Measurements from ENCODE around the gene CMPK1.

Gene CMPK1

GRCh38 chr1:47323599-47324031 is 10.0 kb upstream of the CMPK1 start:
- H3K4me1 ChIP-seq, result peaks cover 16% of the 10 kb centered on the region
- no peak for TF ChIP-seq Cebpa-rat (IDR thresholded peaks at IDR 0.05)
- H3K36me3 ChIP-seq, result no peaks in the 10 kb centered on the region
- H3K27me3 ChIP-seq, result no peaks in the 10 kb centered on the region
- H3K4me2 ChIP-seq, result no peak overlapping the region
- H3K9ac ChIP-seq, result no peak overlapping the region
- no peak overlapping the region for H3K27ac ChIP-seq
- no peaks in the 10 kb centered on the region for H3K9me3 ChIP-seq
- no peak overlapping the region for H3K4me3 ChIP-seq
- H4K20me1 ChIP-seq, result no peaks in the 10 kb centered on the region

GRCh38 chr1:47324682-47325081 is 8.9 kb upstream of the CMPK1 start:
- Histone ChIP-seq H3K4me3 (no peak overlapping the region), H3K9ac (no peak overlapping the region), H3K4me2 (peak overlapping the region; percentile 30; the same call in 1 of the 2 replicates), H3K9me3 (no peaks in the 10 kb centered on the region), H3K27ac (no peak overlapping the region), H3K4me1 (peaks cover 16% of the 10 kb centered on the region), H4K20me1 (no peaks in the 10 kb centered on the region), H3K36me3 (no peaks in the 10 kb centered on the region), H3K27me3 (no peaks in the 10 kb centered on the region)
- TF ChIP-seq Cebpa-rat (IDR thresholded peaks at IDR 0.05), result no peak

GRCh38 chr1:47325528-47325927 is 8.1 kb upstream of the CMPK1 start:
- H3K36me3 ChIP-seq, result no peaks in the 10 kb centered on the region
- H3K4me2 ChIP-seq, result no peak overlapping the region
- no peak overlapping the region for H3K9ac ChIP-seq
- no peaks in the 10 kb centered on the region for H4K20me1 ChIP-seq
- H3K4me1 ChIP-seq, result peaks cover 16% of the 10 kb centered on the region
- H3K27ac ChIP-seq, result no peak overlapping the region
- no peak for TF ChIP-seq Cebpa-rat (IDR thresholded peaks at IDR 0.05)
- H3K9me3 ChIP-seq, result no peaks in the 10 kb centered on the region
- no peak overlapping the region for H3K4me3 ChIP-seq
- no peaks in the 10 kb centered on the region for H3K27me3 ChIP-seq

GRCh38 chr1:47326271-47326670 is 7.3 kb upstream of the CMPK1 start:
- no peaks in the 10 kb centered on the region for H3K36me3 ChIP-seq
- H3K4me2 ChIP-seq, result no peak overlapping the region
- no peak overlapping the region for H3K9ac ChIP-seq
- no peak overlapping the region for H3K27ac ChIP-seq
- TF ChIP-seq Cebpa-rat (IDR thresholded peaks at IDR 0.05), result no peak
- H4K20me1 ChIP-seq, result no peaks in the 10 kb centered on the region
- H3K4me1 ChIP-seq, result peaks cover 16% of the 10 kb centered on the region
- H3K4me3 ChIP-seq, result no peak overlapping the region
- no peaks in the 10 kb centered on the region for H3K9me3 ChIP-seq
- no peaks in the 10 kb centered on the region for H3K27me3 ChIP-seq

- Histone ChIP-seq H3K27me3 (no peaks in the 10 kb centered on the region), H3K27ac (no peak overlapping the region), H3K4me1 (peaks cover 24% of the 10 kb centered on the region), H3K9me3 (no peaks in the 10 kb centered on the region), H3K9ac (no peak overlapping the region), H4K20me1 (no peaks in the 10 kb centered on the region), H3K4me2 (no peak overlapping the region), H3K4me3 (no peak overlapping the region), H3K36me3 (no peaks in the 10 kb centered on the region)
- no peak for TF ChIP-seq Cebpa-rat (IDR thresholded peaks at IDR 0.05)
Observed at GRCh38 chr1:47328992-47329391, 4.6 kb upstream of the CMPK1 start.

- no peak overlapping the region for H3K4me3 ChIP-seq
- H3K27ac ChIP-seq, result no peak overlapping the region
- no peaks in the 10 kb centered on the region for H3K36me3 ChIP-seq
- H3K27me3 ChIP-seq, result no peaks in the 10 kb centered on the region
- no peak for TF ChIP-seq Cebpa-rat (IDR thresholded peaks at IDR 0.05)
- peaks cover 18% of the 10 kb centered on the region for H3K4me1 ChIP-seq
- no peaks in the 10 kb centered on the region for H3K9me3 ChIP-seq
- H4K20me1 ChIP-seq, result peaks cover 7% of the 10 kb centered on the region
- H3K4me2 ChIP-seq, result no peak overlapping the region
- no peak overlapping the region for H3K9ac ChIP-seq
Observed at GRCh38 chr1:47330212-47330611, 3.4 kb upstream of the CMPK1 start.

GRCh38 chr1:47331875-47332274 is 1.7 kb upstream of the CMPK1 start:
- TF ChIP-seq Cebpa-rat (IDR thresholded peaks at IDR 0.05), result no peak
- no peak overlapping the region for H3K9ac ChIP-seq
- no peaks in the 10 kb centered on the region for H3K27me3 ChIP-seq
- H3K4me2 ChIP-seq, result peak overlapping the region; percentile 90
- H3K36me3 ChIP-seq, result no peaks in the 10 kb centered on the region
- H3K4me1 ChIP-seq, result peaks cover 33% of the 10 kb centered on the region
- no peak overlapping the region for H3K27ac ChIP-seq
- no peaks in the 10 kb centered on the region for H3K9me3 ChIP-seq
- H4K20me1 ChIP-seq, result peaks cover 23% of the 10 kb centered on the region
- no peak overlapping the region for H3K4me3 ChIP-seq

- TF ChIP-seq Cebpa-rat (IDR thresholded peaks at IDR 0.05), result no peak
- peak overlapping the region; percentile 95 for H3K27ac ChIP-seq
- no peaks in the 10 kb centered on the region for H3K9me3 ChIP-seq
- no peaks in the 10 kb centered on the region for H3K36me3 ChIP-seq
- H3K4me3 ChIP-seq, result peak overlapping the region; percentile 93
- peak overlapping the region; percentile 95 for H3K9ac ChIP-seq
- H3K4me2 ChIP-seq, result peak overlapping the region; percentile 90
- H3K27me3 ChIP-seq, result no peaks in the 10 kb centered on the region
- H3K4me1 ChIP-seq, result peaks cover 41% of the 10 kb centered on the region
- peaks cover 34% of the 10 kb centered on the region for H4K20me1 ChIP-seq
Observed at GRCh38 chr1:47332779-47333577, 612 bp upstream of the CMPK1 start.

- Histone ChIP-seq H3K9me3 (no peaks in the 10 kb centered on the region), H3K9ac (peak overlapping the region; percentile 95), H3K36me3 (peaks cover 3% of the 10 kb centered on the region; the same call in 1 of the 2 replicates), H3K4me3 (peak overlapping the region; percentile 93), H4K20me1 (peaks cover 44% of the 10 kb centered on the region), H3K4me1 (peaks cover 44% of the 10 kb centered on the region), H3K4me2 (peak overlapping the region; percentile 91), H3K27ac (peak overlapping the region; percentile 95), H3K27me3 (no peaks in the 10 kb centered on the region)
- no peak for TF ChIP-seq Cebpa-rat (IDR thresholded peaks at IDR 0.05)
Observed at GRCh38 chr1:47333922-47334764, 553 bp downstream of the CMPK1 start.

All from BLaER1 (cell line).